ENCODE measurements around the gene SEMA5A. TPM values are rescaled to one million over a fixed set of nuclear protein-coding genes. Genes with fewer than 3 reads are reported as not detected.

The SEMA5A gene
- total RNA-seq, 1 experiment from 2014 or later: 9.3 TPM

DNA sequence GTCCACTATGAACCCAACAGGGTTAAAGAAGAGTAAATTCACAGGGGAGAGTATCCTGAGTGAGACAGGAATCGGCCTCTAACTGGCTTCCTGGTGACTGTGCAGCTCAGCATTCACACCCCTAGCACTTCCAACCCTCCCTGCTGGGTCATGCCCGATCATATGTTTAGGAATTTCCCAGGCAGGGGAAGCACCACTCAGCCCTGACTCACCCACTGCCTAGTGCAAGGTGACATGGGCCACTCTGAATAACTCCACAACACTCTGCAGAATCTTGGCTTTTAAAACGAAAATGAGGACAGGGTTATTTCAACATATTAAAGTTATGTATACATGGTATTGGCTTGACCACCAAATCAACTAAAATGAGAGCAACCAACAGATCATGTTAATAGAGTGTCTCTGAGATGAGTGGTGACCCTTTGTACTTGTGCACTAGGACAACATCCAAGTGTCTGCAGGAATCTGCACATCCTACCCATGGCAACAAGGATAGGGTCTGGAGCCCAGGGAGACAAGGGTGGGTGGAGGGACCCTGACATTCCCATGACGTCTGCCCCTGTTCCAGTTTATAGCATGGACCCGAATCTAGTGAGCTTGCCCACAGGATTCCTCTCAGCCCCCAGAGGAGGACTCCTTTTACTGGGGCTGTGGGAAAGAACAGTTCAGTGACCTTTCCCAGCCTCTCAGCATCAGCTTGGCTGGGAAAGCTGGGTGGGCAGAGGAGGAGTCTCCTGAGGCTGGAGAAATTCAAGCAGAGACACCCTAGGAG is 485.8 kb downstream of the SEMA5A start:
- Mint-ChIP-seq H3K27ac (no peak overlapping the region), H3K9me3 (peaks cover 10% of the 10 kb centered on the region), H3K4me1 (no peaks in the 10 kb centered on the region), H3K4me3 (no peak overlapping the region), H3K27me3 (ENCODE audit: low read depth) (no peaks in the 10 kb centered on the region), H3K36me3 (peaks cover 5% of the 10 kb centered on the region)
- no peak for ATAC-seq
- TF ChIP-seq, protein P1, sequence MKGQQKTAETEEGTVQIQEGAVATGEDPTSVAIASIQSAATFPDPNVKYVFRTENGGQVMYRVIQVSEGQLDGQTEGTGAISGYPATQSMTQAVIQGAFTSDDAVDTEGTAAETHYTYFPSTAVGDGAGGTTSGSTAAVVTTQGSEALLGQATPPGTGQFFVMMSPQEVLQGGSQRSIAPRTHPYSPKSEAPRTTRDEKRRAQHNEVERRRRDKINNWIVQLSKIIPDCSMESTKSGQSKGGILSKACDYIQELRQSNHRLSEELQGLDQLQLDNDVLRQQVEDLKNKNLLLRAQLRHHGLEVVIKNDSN (CRISPR knock-in tag; IDR thresholded peaks at IDR 0.05): no peak
- TF ChIP-seq ZNF396 (CRISPR knock-in tag; IDR thresholded peaks at IDR 0.05; ENCODE audit: borderline replicate concordance) (no peak), TEAD4 (CRISPR knock-in tag; IDR thresholded peaks at IDR 0.05) (no peak), CREM (CRISPR knock-in tag; IDR thresholded peaks at IDR 0.05) (no peak), KAT7 (CRISPR knock-in tag; IDR thresholded peaks at IDR 0.05; ENCODE audit: borderline replicate concordance) (no peak), IRF2 (CRISPR knock-in tag; IDR thresholded peaks at IDR 0.05; ENCODE audit: borderline replicate concordance, low read depth) (no peak), RORB (CRISPR knock-in tag; IDR thresholded peaks at IDR 0.05) (no peak), ZNF219 (CRISPR knock-in tag; IDR thresholded peaks at IDR 0.05; ENCODE audit: borderline replicate concordance) (no peak), ZNF263 (CRISPR knock-in tag; IDR thresholded peaks at IDR 0.05; ENCODE audit: low read depth) (no peak)
- TF ChIP-seq, protein P2, sequence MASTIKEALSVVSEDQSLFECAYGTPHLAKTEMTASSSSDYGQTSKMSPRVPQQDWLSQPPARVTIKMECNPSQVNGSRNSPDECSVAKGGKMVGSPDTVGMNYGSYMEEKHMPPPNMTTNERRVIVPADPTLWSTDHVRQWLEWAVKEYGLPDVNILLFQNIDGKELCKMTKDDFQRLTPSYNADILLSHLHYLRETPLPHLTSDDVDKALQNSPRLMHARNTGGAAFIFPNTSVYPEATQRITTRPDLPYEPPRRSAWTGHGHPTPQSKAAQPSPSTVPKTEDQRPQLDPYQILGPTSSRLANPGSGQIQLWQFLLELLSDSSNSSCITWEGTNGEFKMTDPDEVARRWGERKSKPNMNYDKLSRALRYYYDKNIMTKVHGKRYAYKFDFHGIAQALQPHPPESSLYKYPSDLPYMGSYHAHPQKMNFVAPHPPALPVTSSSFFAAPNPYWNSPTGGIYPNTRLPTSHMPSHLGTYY (CRISPR knock-in tag; IDR thresholded peaks at IDR 0.05): no peak
- TF ChIP-seq, protein P3, sequence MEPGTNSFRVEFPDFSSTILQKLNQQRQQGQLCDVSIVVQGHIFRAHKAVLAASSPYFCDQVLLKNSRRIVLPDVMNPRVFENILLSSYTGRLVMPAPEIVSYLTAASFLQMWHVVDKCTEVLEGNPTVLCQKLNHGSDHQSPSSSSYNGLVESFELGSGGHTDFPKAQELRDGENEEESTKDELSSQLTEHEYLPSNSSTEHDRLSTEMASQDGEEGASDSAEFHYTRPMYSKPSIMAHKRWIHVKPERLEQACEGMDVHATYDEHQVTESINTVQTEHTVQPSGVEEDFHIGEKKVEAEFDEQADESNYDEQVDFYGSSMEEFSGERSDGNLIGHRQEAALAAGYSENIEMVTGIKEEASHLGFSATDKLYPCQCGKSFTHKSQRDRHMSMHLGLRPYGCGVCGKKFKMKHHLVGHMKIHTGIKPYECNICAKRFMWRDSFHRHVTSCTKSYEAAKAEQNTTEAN (CRISPR knock-in tag; IDR thresholded peaks at IDR 0.05): no peak
- TF ChIP-seq, protein P4, sequence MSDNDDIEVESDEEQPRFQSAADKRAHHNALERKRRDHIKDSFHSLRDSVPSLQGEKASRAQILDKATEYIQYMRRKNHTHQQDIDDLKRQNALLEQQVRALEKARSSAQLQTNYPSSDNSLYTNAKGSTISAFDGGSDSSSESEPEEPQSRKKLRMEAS (CRISPR knock-in tag; IDR thresholded peaks at IDR 0.05): no peak
- TF ChIP-seq, protein P5, sequence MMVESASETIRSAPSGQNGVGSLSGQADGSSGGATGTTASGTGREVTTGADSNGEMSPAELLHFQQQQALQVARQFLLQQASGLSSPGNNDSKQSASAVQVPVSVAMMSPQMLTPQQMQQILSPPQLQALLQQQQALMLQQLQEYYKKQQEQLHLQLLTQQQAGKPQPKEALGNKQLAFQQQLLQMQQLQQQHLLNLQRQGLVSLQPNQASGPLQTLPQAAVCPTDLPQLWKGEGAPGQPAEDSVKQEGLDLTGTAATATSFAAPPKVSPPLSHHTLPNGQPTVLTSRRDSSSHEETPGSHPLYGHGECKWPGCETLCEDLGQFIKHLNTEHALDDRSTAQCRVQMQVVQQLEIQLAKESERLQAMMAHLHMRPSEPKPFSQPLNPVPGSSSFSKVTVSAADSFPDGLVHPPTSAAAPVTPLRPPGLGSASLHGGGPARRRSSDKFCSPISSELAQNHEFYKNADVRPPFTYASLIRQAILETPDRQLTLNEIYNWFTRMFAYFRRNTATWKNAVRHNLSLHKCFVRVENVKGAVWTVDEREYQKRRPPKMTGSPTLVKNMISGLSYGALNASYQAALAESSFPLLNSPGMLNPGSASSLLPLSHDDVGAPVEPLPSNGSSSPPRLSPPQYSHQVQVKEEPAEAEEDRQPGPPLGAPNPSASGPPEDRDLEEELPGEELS (CRISPR knock-in tag; IDR thresholded peaks at IDR 0.05): no peak
- TF ChIP-seq, protein P6, sequence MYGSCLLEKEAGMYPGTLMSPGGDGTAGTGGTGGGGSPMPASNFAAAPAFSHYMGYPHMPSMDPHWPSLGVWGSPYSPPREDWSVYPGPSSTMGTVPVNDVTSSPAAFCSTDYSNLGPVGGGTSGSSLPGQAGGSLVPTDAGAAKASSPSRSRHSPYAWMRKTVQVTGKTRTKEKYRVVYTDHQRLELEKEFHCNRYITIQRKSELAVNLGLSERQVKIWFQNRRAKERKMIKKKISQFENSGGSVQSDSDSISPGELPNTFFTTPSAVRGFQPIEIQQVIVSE (CRISPR knock-in tag; IDR thresholded peaks at IDR 0.05; ENCODE audit: borderline replicate concordance): no peak
- no peak for DNase-seq (ENCODE audit: low spot score)
- CTCF ChIA-PET: no interaction called here
- POLR2A ChIA-PET: no interaction called here

DNA sequence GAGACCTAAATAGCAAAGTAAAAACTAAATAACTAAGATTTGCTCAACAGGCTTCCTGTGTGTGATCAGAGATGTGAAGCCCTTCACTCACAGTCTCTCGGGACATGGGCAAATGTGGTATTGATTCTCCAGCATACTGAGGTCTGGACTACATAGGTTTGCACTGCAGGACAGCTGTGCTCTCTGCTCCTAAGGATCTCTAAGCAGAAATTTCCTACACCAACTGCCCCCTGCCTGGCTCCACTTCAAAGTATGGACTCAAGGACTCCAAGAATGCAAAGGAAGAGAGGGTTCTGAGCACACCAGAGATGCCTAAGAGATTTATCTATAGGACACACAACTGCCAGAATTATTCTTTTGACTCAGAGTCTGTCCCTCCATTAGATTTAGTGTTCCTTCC is 487.2 kb downstream of the SEMA5A start:
- ATAC-seq (no peak), DNase-seq (ENCODE audit: low spot score) (no peak)
- ChIA-PET CTCF (no interaction called here), POLR2A (no interaction called here)
- no peaks in the 10 kb centered on the region for H3K27me3 Mint-ChIP-seq (ENCODE audit: low read depth)
- peaks cover under 1% of the 10 kb centered on the region; the same call in 1 of the 2 replicates for H3K9me3 Mint-ChIP-seq
- H3K4me1 Mint-ChIP-seq: no peaks in the 10 kb centered on the region
- no peak overlapping the region for H3K4me3 Mint-ChIP-seq
- H3K36me3 Mint-ChIP-seq: no peaks in the 10 kb centered on the region
- H3K27ac Mint-ChIP-seq: no peak overlapping the region
- TF ChIP-seq, protein P7, sequence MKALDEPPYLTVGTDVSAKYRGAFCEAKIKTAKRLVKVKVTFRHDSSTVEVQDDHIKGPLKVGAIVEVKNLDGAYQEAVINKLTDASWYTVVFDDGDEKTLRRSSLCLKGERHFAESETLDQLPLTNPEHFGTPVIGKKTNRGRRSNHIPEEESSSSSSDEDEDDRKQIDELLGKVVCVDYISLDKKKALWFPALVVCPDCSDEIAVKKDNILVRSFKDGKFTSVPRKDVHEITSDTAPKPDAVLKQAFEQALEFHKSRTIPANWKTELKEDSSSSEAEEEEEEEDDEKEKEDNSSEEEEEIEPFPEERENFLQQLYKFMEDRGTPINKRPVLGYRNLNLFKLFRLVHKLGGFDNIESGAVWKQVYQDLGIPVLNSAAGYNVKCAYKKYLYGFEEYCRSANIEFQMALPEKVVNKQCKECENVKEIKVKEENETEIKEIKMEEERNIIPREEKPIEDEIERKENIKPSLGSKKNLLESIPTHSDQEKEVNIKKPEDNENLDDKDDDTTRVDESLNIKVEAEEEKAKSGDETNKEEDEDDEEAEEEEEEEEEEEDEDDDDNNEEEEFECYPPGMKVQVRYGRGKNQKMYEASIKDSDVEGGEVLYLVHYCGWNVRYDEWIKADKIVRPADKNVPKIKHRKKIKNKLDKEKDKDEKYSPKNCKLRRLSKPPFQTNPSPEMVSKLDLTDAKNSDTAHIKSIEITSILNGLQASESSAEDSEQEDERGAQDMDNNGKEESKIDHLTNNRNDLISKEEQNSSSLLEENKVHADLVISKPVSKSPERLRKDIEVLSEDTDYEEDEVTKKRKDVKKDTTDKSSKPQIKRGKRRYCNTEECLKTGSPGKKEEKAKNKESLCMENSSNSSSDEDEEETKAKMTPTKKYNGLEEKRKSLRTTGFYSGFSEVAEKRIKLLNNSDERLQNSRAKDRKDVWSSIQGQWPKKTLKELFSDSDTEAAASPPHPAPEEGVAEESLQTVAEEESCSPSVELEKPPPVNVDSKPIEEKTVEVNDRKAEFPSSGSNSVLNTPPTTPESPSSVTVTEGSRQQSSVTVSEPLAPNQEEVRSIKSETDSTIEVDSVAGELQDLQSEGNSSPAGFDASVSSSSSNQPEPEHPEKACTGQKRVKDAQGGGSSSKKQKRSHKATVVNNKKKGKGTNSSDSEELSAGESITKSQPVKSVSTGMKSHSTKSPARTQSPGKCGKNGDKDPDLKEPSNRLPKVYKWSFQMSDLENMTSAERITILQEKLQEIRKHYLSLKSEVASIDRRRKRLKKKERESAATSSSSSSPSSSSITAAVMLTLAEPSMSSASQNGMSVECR (CRISPR knock-in tag; IDR thresholded peaks at IDR 0.05; ENCODE audit: borderline replicate concordance): no peak
- TF ChIP-seq SMAD4 (CRISPR knock-in tag; IDR thresholded peaks at IDR 0.05) (no peak), GRHL2 (CRISPR knock-in tag; IDR thresholded peaks at IDR 0.05; ENCODE audit: insufficient replicate concordance, severe bottlenecking) (no peak), GABPB1 (CRISPR knock-in tag; IDR thresholded peaks at IDR 0.05) (no peak), FOXK1 (CRISPR knock-in tag; IDR thresholded peaks at IDR 0.05) (no peak), ZNF138 (CRISPR knock-in tag; conservative IDR thresholded peaks at IDR 0.05) (no peak), ETV6 (CRISPR knock-in tag; IDR thresholded peaks at IDR 0.05) (no peak), FOXJ3 (CRISPR knock-in tag; IDR thresholded peaks at IDR 0.05; ENCODE audit: borderline replicate concordance) (no peak)
- TF ChIP-seq, protein P6 (CRISPR knock-in tag; IDR thresholded peaks at IDR 0.05; ENCODE audit: borderline replicate concordance): no peak
- TF ChIP-seq, protein P8, sequence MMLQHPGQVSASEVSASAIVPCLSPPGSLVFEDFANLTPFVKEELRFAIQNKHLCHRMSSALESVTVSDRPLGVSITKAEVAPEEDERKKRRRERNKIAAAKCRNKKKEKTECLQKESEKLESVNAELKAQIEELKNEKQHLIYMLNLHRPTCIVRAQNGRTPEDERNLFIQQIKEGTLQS (CRISPR knock-in tag; conservative IDR thresholded peaks at IDR 0.05): no peak

Measured in WTC11 (cell line).